ENCODE data around the gene IGDCC3. TPM values are rescaled to one million over a fixed set of nuclear protein-coding genes. Genes with fewer than 3 reads are reported as not detected.

The IGDCC3 gene
- total RNA-seq, 1 experiment from 2014 or later, result not detected

- no peaks in the 10 kb centered on the region for H3K9me3 ChIP-seq (replicated peaks)
- H3K27me3 ChIP-seq (replicated peaks), result no peaks in the 10 kb centered on the region; the same call in 1 of the 2 replicates
- H3K36me3 ChIP-seq, result no peaks in the 10 kb centered on the region
- H3K27ac ChIP-seq, result no peak overlapping the region
- DNase-seq (ENCODE audit: low read depth in 1 of 2, low spot score in 2 of 2), result no peak
- H3K4me3 ChIP-seq, result no peak overlapping the region
- no peaks in the 10 kb centered on the region for H3K4me1 ChIP-seq (replicated peaks)
Observed at GRCh38 chr15:65312400-65312916, 65.3 kb downstream of the IGDCC3 start.

GRCh38 chr15:65311760-65312159 is 66.0 kb downstream of the IGDCC3 start:
- Histone ChIP-seq H3K36me3 (no peaks in the 10 kb centered on the region), H3K9me3 (replicated peaks) (no peaks in the 10 kb centered on the region), H3K4me3 (no peak overlapping the region), H3K4me1 (replicated peaks) (no peaks in the 10 kb centered on the region), H3K27ac (no peak overlapping the region), H3K27me3 (replicated peaks) (no peaks in the 10 kb centered on the region; the same call in 1 of the 2 replicates)
- no peak for DNase-seq (ENCODE audit: low read depth in 1 of 2, low spot score in 2 of 2)

- Histone ChIP-seq H3K27me3 (replicated peaks) (no peaks in the 10 kb centered on the region; the same call in 1 of the 2 replicates), H3K4me1 (replicated peaks) (no peaks in the 10 kb centered on the region), H3K36me3 (no peaks in the 10 kb centered on the region), H3K27ac (no peak overlapping the region), H3K4me3 (no peak overlapping the region), H3K9me3 (replicated peaks) (no peaks in the 10 kb centered on the region)
- DNase-seq (ENCODE audit: low read depth in 1 of 2, low spot score in 2 of 2), result no peak
Observed at GRCh38 chr15:65310431-65311137, 67.2 kb downstream of the IGDCC3 start.

- Histone ChIP-seq H3K4me1 (replicated peaks) (no peaks in the 10 kb centered on the region), H3K27ac (no peak overlapping the region), H3K27me3 (replicated peaks) (no peaks in the 10 kb centered on the region; the same call in 1 of the 2 replicates), H3K4me3 (no peak overlapping the region), H3K9me3 (replicated peaks) (no peaks in the 10 kb centered on the region), H3K36me3 (no peaks in the 10 kb centered on the region)
- no peak for DNase-seq (ENCODE audit: low read depth in 1 of 2, low spot score in 2 of 2)
Observed at GRCh38 chr15:65309882-65310418, 67.9 kb downstream of the IGDCC3 start.

GRCh38 chr15:65307978-65308377 is 69.8 kb downstream of the IGDCC3 start:
- DNase-seq (ENCODE audit: low read depth in 1 of 2, low spot score in 2 of 2), result no peak
- Histone ChIP-seq H3K36me3 (no peaks in the 10 kb centered on the region), H3K9me3 (replicated peaks) (no peaks in the 10 kb centered on the region), H3K4me3 (no peak overlapping the region), H3K27ac (no peak overlapping the region), H3K27me3 (replicated peaks) (no peaks in the 10 kb centered on the region; the same call in 1 of the 2 replicates), H3K4me1 (replicated peaks) (peaks cover 8% of the 10 kb centered on the region)

- Histone ChIP-seq H3K4me1 (replicated peaks) (peaks cover 8% of the 10 kb centered on the region), H3K27me3 (replicated peaks) (no peaks in the 10 kb centered on the region; the same call in 1 of the 2 replicates), H3K9me3 (replicated peaks) (no peaks in the 10 kb centered on the region), H3K27ac (no peak overlapping the region), H3K36me3 (no peaks in the 10 kb centered on the region), H3K4me3 (no peak overlapping the region)
- DNase-seq (ENCODE audit: low read depth in 1 of 2, low spot score in 2 of 2), result no peak
Observed at GRCh38 chr15:65306551-65306950, 71.3 kb downstream of the IGDCC3 start.

- DNase-seq (ENCODE audit: low read depth in 1 of 2, low spot score in 2 of 2), result peak in 1 of 2 experiments; percentile 16
- Histone ChIP-seq H3K36me3 (no peaks in the 10 kb centered on the region), H3K27me3 (replicated peaks) (no peaks in the 10 kb centered on the region; the same call in 1 of the 2 replicates), H3K4me3 (no peak overlapping the region), H3K9me3 (replicated peaks) (no peaks in the 10 kb centered on the region), H3K27ac (no peak overlapping the region), H3K4me1 (replicated peaks) (peaks cover 8% of the 10 kb centered on the region)
Observed at GRCh38 chr15:65305776-65306175, 72.0 kb downstream of the IGDCC3 start.

- Histone ChIP-seq H3K4me1 (replicated peaks) (peaks cover 8% of the 10 kb centered on the region), H3K36me3 (no peaks in the 10 kb centered on the region), H3K27ac (peak overlapping the region; percentile 100), H3K4me3 (no peak overlapping the region), H3K9me3 (replicated peaks) (no peaks in the 10 kb centered on the region), H3K27me3 (replicated peaks) (no peaks in the 10 kb centered on the region; the same call in 1 of the 2 replicates)
- DNase-seq (ENCODE audit: low read depth in 1 of 2, low spot score in 2 of 2), result no peak
Observed at GRCh38 chr15:65305150-65305758, 72.5 kb downstream of the IGDCC3 start.

GRCh38 chr15:65304381-65305149 is 73.2 kb downstream of the IGDCC3 start, which contains the start of gene RNU5B-1:
Gene RNU5B-1 (plus strand): TSS chr15:65304677.
- H3K27ac ChIP-seq, result peak within 1 kb of the TSS; percentile 100
- H3K27me3 ChIP-seq (replicated peaks), result no peaks in the 10 kb centered on the region; the same call in 1 of the 2 replicates
- peaks cover 8% of the 10 kb centered on the region for H3K4me1 ChIP-seq (replicated peaks)
- no peaks in the 10 kb centered on the region for H3K9me3 ChIP-seq (replicated peaks)
- DNase-seq (ENCODE audit: low read depth in 1 of 2, low spot score in 2 of 2), result peak; percentile 94 to 97
- H3K4me3 ChIP-seq, result peak within 1 kb of the TSS; percentile 28
- no peaks in the 10 kb centered on the region for H3K36me3 ChIP-seq

GRCh38 chr15:65303687-65304380 is 74.0 kb downstream of the IGDCC3 start:
- H3K4me3 ChIP-seq, result peak overlapping the region; percentile 28
- no peaks in the 10 kb centered on the region; the same call in 1 of the 2 replicates for H3K27me3 ChIP-seq (replicated peaks)
- H3K36me3 ChIP-seq, result no peaks in the 10 kb centered on the region

GRCh38 chr15:65302061-65302460 is 75.7 kb downstream of the IGDCC3 start:
- Histone ChIP-seq H3K4me3 (no peak overlapping the region), H3K4me1 (replicated peaks) (peaks cover 18% of the 10 kb centered on the region), H3K27me3 (replicated peaks) (no peaks in the 10 kb centered on the region; the same call in 1 of the 2 replicates), H3K27ac (no peak overlapping the region), H3K9me3 (replicated peaks) (no peaks in the 10 kb centered on the region), H3K36me3 (no peaks in the 10 kb centered on the region)
- DNase-seq (ENCODE audit: low read depth in 1 of 2, low spot score in 2 of 2), result no peak

More at GRCh38 chr15:65303687-65304380, 74.0 kb downstream of the IGDCC3 start:
- H3K4me1 ChIP-seq (replicated peaks), result peaks cover 8% of the 10 kb centered on the region
- H3K9me3 ChIP-seq (replicated peaks), result no peaks in the 10 kb centered on the region
- peak; percentile 64 to 66 for DNase-seq (ENCODE audit: low read depth in 1 of 2, low spot score in 2 of 2)
- peak overlapping the region; percentile 100 for H3K27ac ChIP-seq

GRCh38 chr15:65300924-65301441 is 76.8 kb downstream of the IGDCC3 start:
- Histone ChIP-seq H3K27ac (no peak overlapping the region), H3K9me3 (replicated peaks) (no peaks in the 10 kb centered on the region), H3K4me1 (replicated peaks) (peaks cover 21% of the 10 kb centered on the region), H3K36me3 (no peaks in the 10 kb centered on the region), H3K4me3 (no peak overlapping the region), H3K27me3 (replicated peaks) (no peaks in the 10 kb centered on the region; the same call in 1 of the 2 replicates)
- no peak for DNase-seq (ENCODE audit: low read depth in 1 of 2, low spot score in 2 of 2)

Measured in SJSA1 (cell line).